Mesangial cell (primary cell): ENCODE data around the gene SLC2A4RG. TPM values are rescaled to one million over a fixed set of nuclear protein-coding genes. Genes with fewer than 3 reads are reported as not detected.

ENCODE experiments used
- total RNA-seq: library from RNA; depleted of rRNA; stranded (reverse); fragments of >200 nt; gene quantifications from 2 replicates; pipeline ENCODE4 v1.2.3, GENCODE V29; 2015

The SLC2A4RG gene, protein sequence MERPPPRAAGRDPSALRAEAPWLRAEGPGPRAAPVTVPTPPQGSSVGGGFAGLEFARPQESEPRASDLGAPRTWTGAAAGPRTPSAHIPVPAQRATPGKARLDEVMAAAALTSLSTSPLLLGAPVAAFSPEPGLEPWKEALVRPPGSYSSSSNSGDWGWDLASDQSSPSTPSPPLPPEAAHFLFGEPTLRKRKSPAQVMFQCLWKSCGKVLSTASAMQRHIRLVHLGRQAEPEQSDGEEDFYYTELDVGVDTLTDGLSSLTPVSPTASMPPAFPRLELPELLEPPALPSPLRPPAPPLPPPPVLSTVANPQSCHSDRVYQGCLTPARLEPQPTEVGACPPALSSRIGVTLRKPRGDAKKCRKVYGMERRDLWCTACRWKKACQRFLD
- 68.1 and 97.0 TPM in 2 replicates for total RNA-seq

DNA sequence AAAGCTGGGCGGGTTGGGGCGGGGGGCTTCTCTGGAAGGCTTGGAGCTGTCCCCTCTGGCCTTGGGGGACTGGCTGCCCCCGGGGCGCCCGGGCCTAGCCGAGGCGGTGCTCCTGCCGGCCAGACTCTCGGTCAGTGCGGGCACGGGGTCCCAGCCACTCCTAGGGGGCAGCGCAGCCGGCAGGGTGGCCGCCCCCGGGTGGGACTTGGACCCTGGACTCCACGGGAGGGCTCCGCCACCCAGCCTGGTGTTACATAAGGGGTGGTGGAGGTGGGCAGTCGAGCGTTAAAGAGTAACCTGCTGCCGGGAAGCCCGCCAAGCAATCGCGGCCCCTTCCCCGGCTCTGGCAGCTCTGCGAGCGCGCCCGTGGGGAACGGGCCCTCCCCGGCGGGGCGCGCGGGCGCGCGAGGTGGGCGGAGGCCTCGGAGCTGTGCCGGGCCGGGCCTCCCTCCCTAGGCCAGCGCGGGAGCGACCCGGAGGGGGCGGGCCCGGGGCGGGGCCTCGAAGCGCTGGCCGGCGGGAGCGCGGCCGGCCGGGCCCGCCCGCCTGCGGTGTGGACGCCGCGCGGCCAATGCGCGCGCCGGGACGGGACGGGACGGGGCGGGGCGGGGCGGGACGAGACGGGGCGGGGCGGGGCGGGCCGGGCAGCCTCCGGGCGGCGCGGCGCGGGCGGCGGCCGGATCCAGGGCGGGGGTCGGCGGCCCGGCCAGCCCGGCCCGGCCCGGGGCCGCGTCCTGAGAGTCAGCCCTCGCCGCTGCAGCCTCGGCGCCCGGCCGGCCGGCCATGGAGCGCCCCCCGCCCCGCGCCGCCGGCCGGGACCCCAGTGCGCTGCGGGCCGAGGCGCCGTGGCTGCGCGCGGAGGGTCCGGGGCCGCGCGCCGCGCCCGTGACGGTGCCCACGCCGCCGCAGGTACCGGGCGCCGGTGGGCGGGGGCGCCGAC, at the start of gene SLC2A4RG:
Gene SLC2A4RG (plus strand): TSS at position 647 of the 940 bp plus-strand sequence. CDS start 137 bp downstream, at position 784.

DNA sequence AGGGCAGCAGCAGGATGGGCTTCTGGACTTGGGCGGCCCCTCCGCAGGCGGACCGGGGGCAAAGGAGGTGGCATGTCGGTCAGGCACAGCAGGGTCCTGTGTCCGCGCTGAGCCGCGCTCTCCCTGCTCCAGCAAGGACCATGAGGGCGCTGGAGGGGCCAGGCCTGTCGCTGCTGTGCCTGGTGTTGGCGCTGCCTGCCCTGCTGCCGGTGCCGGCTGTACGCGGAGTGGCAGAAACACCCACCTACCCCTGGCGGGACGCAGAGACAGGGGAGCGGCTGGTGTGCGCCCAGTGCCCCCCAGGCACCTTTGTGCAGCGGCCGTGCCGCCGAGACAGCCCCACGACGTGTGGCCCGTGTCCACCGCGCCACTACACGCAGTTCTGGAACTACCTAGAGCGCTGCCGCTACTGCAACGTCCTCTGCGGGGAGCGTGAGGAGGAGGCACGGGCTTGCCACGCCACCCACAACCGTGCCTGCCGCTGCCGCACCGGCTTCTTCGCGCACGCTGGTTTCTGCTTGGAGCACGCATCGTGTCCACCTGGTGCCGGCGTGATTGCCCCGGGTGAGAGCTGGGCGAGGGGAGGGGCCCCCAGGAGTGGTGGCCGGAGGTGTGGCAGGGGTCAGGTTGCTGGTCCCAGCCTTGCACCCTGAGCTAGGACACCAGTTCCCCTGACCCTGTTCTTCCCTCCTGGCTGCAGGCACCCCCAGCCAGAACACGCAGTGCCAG, 42.8 kb upstream of the SLC2A4RG start, which contains the start of gene TNFRSF6B:
Gene TNFRSF6B (plus strand): TSS at position 25 of the 729 bp plus-strand sequence. CDS start 116 bp downstream, at position 141.

DNA sequence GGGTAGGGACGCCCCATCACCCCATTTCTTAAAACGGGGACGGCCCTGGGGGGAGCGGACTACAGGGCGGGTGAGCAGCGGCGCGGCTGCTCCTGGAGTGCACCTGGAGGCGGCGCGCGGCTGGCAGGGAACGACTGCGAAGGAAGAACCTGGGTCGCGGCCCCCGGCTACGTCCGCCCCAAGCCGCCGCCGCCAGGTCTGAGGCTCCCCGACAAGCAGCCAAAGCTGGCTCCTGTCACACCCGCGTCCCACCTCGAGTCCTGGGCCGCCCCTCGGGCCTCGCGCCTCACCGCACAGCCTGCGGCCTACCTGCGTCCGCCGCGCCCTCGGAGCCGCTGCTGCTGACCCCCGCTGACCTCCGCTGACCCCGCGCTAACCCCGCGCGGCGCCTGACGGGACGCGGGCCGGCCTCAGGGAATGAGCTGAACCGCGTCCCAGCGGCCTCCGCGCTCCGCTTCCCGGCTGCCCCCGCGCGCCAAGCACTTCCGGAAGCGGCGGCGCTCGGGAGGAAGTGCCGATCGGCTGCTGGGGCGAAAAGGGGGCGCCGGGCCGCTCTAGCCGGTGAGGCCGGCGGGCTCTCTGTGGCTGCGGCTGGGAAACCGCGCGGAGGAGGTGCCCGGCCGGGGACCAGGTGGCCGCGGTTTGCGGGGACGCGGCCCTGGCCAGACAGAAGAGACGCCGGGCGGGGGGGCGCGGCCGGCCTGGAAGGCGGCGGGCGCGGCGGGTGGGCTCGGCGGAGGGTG, 31.8 kb upstream of the SLC2A4RG start, which contains the start of the genes ARFRP1 and ZGPAT:
Gene ARFRP1 (minus strand): TSS at position 419 of the 743 bp plus-strand sequence. CDS start 885 bp downstream, outside the sequence.
Gene ZGPAT (plus strand): TSS at position 482 of the 743 bp plus-strand sequence. CDS start 542 bp downstream, outside the sequence.

DNA sequence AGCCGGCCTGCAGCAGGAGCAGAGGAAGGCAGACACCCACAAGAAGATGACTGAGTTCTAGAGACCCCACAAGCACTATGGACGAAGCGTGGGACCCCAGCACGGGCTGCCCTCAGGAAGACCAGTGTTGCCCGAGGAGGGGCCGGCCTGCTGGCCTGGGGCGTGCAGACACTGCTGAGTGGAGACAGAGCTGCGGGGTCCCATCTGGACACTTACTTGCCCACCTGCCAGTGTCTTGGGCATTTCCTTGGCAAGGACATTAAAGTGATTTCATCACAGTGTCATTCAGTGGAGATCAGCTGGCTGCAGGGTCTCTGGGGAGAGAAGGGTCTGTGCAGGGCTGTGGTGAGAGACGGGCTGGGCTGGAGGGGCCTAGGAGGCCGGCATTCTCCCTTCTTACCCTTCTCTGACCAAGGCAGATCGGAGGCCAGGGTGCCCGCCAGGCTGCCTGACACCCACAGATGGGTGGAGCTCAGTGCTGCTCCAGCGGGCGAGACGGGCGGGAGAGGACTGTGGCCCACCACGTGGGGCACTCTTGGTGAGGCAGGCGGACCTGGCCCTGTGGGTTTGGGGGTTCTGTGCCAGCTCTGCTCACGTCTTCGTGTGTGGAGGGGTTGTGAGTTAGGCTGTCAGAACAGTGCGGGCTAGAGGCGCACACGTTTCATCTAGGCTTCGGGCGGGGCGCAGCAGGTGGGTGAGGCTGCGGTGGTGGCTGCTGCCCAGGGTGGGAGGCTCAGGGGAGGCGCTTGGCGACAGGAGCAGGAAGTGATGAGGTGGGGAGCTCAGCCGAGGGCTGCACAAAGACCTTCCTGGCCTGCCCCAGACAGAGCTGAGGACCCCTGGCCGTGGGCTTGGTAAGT, 3.5 kb upstream of the SLC2A4RG start, which contains the start of gene LIME1:
Gene LIME1 (plus strand): TSS at position 806 of the 860 bp plus-strand sequence. CDS start 886 bp downstream, outside the sequence.

Other genes with a start within 250 kb of the SLC2A4RG start
- 3.4 and 12.5 TPM in 2 replicates for gene EEF1A2, start 240.7 kb upstream of the SLC2A4RG start, total RNA-seq
- gene PPDPF, start 219.0 kb upstream of the SLC2A4RG start, total RNA-seq = 303 and 325 TPM in 2 replicates
- not detected in 2 replicates for gene PTK6, start 202.4 kb upstream of the SLC2A4RG start, total RNA-seq
- not detected in 2 replicates for gene SRMS, start 192.0 kb upstream of the SLC2A4RG start, total RNA-seq
- 0.16 and 1.1 TPM in 2 replicates for gene FNDC11, start 185.6 kb upstream of the SLC2A4RG start, total RNA-seq
- gene HELZ2, start 165.5 kb upstream of the SLC2A4RG start, total RNA-seq = 37.2 and 45.9 TPM in 2 replicates
- 12.1 and 13.1 TPM in 2 replicates for gene GMEB2, start 112.7 kb upstream of the SLC2A4RG start, total RNA-seq
- gene STMN3, start 86.4 kb upstream of the SLC2A4RG start, total RNA-seq = 20.7 and 69.0 TPM in 2 replicates
- 14.2 and 24.3 TPM in 2 replicates for gene RTEL1, start 81.5 kb upstream of the SLC2A4RG start, total RNA-seq
- gene TNFRSF6B, start 43.1 kb upstream of the SLC2A4RG start, total RNA-seq = 127 and 248 TPM in 2 replicates
- 35.5 and 39.4 TPM in 2 replicates for gene ARFRP1, start 31.8 kb upstream of the SLC2A4RG start, total RNA-seq
- gene ZGPAT, start 31.7 kb upstream of the SLC2A4RG start, total RNA-seq = 29.5 and 34.1 TPM in 2 replicates
- 3.9 and 6.5 TPM in 2 replicates for gene LIME1, start 3.1 kb upstream of the SLC2A4RG start, total RNA-seq
- 1.8 and 5.6 TPM in 2 replicates for gene ZBTB46, start 91.5 kb downstream of the SLC2A4RG start, total RNA-seq
- gene ABHD16B, start 121.7 kb downstream of the SLC2A4RG start, total RNA-seq = not detected in 2 replicates
- 99.1 and 136 TPM in 2 replicates for gene TPD52L2, start 125.5 kb downstream of the SLC2A4RG start, total RNA-seq
- gene DNAJC5, start 155.3 kb downstream of the SLC2A4RG start, total RNA-seq = 39.3 and 46.8 TPM in 2 replicates
- gene UCKL1, start 216.6 kb downstream of the SLC2A4RG start, total RNA-seq = 31.1 and 38.3 TPM in 2 replicates
- 8.3 and 15.5 TPM in 2 replicates for gene ZNF512B, start 230.2 kb downstream of the SLC2A4RG start, total RNA-seq
- gene SAMD10, start 239.9 kb downstream of the SLC2A4RG start, total RNA-seq = 6.4 and 10.3 TPM in 2 replicates
- gene PRPF6, start 241.4 kb downstream of the SLC2A4RG start, total RNA-seq = 46.4 and 48.6 TPM in 2 replicates